ENCODE measurements around the gene IMMP2L. TPM values are rescaled to one million over a fixed set of nuclear protein-coding genes. Genes with fewer than 3 reads are reported as not detected.

The IMMP2L gene
- total and polyA plus RNA-seq, 2 donors (not counting 3 experiments of a cell fraction or from before 2014, with no cell fraction given) = 9.9 to 11.8 TPM

- H3K27ac ChIP-seq (ENCODE audit: insufficient read depth, low read depth, low read length) = peak overlapping the region; percentile 18
- dilution Hi-C loops (cut with MboI; ENCODE audit: extremely low pct_ligation_motif_present, low sequenced_read_pairs) = no loop called here
- H3K4me3 ChIP-seq (replicated peaks in 1 of 3; ENCODE audit: insufficient read depth in 1 of 3, low read depth in 1 of 3, low read length in 3 of 3) = no peak overlapping the region
- FAIRE-seq (peak; percentile 53), DNase-seq (ENCODE audit: low read depth, low spot score) (peak; percentile 76)
- intact Hi-C loops (cut with micrococcal nuclease) = no loop called here
- peak overlapping the region; percentile 80 for H3K4me2 ChIP-seq (ENCODE audit: insufficient read depth, low read length)
- H3K9ac ChIP-seq (replicated peaks; ENCODE audit: extremely low read depth, insufficient read depth, low read length) = no peak overlapping the region
- peaks cover 16% of the 10 kb centered on the region for H3K4me1 ChIP-seq (ENCODE audit: control insufficient read depth, extremely low read depth, insufficient read depth, low read length)
- H3K9me1 ChIP-seq (replicated peaks; ENCODE audit: control insufficient read depth, extremely low read depth, insufficient read depth, low read length) = no peaks in the 10 kb centered on the region
- H4K20me1 ChIP-seq (replicated peaks; ENCODE audit: control insufficient read depth, extremely low read depth, insufficient read depth, low read length) = no peaks in the 10 kb centered on the region
- H3K27me3 ChIP-seq (ENCODE audit: control insufficient read depth in 2 of 2, insufficient read depth in 2 of 2, low read length in 2 of 2) = no peaks in the 10 kb centered on the region
- CTCF ChIA-PET = interaction anchor here (0.9 to 1.1 kb wide), 2 partner anchors 9 to 29 kb away, joined by 3 read pairs; no protein-coding TSS in a partner anchor
- no peaks in the 10 kb centered on the region for H3K79me2 ChIP-seq (ENCODE audit: control insufficient read depth, insufficient read depth, low read length)
- no TSS peak for BruUV-seq (replicated peaks)
- H2AFZ ChIP-seq (ENCODE audit: low read depth, low read length) = peak overlapping the region; percentile 44
- POLR2A ChIA-PET = no interaction called here
- no peaks in the 10 kb centered on the region for H3K36me3 ChIP-seq (ENCODE audit: control insufficient read depth in 2 of 2, extremely low read depth in 1 of 2, insufficient read depth in 2 of 2, low read length in 2 of 2)
- TF ChIP-seq POLR2AphosphoS5 (IDR thresholded peaks at IDR 0.05; ENCODE audit: insufficient read depth, low read depth, low read length) = no peak
- TF ChIP-seq GATA2 (IDR thresholded peaks at IDR 0.05; ENCODE audit: insufficient read depth, insufficient read length, low read depth, low read length) = peak; percentile 62
- peak; percentile 91 for TF ChIP-seq FOS (IDR thresholded peaks at IDR 0.05; ENCODE audit: borderline replicate concordance, insufficient read depth, low read length)
- peak; percentile 90 for TF ChIP-seq JUN (IDR thresholded peaks at IDR 0.05; ENCODE audit: borderline replicate concordance, insufficient read depth, insufficient read length, low read depth)
- no peak for TF ChIP-seq MYC (IDR thresholded peaks at IDR 0.05; ENCODE audit: low read depth, low read length)
- no peak for TF ChIP-seq POLR2A (IDR thresholded peaks at IDR 0.05; ENCODE audit: low read depth, low read length)
- no peaks in the 10 kb centered on the region for H3K9me3 ChIP-seq (replicated peaks; ENCODE audit: control insufficient read depth, insufficient read depth, low read length)
Measured at GRCh38 chr7:111232249-111233084, 329.8 kb downstream of the IMMP2L start.

- Histone ChIP-seq H2AFZ (ENCODE audit: low read depth, low read length) (no peak overlapping the region), H3K36me3 (ENCODE audit: control insufficient read depth in 2 of 2, extremely low read depth in 1 of 2, insufficient read depth in 2 of 2, low read length in 2 of 2) (no peaks in the 10 kb centered on the region), H3K9ac (replicated peaks; ENCODE audit: extremely low read depth, insufficient read depth, low read length) (no peak overlapping the region), H3K27ac (ENCODE audit: insufficient read depth, low read depth, low read length) (no peak overlapping the region), H3K27me3 (ENCODE audit: control insufficient read depth in 2 of 2, insufficient read depth in 2 of 2, low read length in 2 of 2) (no peaks in the 10 kb centered on the region), H3K4me3 (replicated peaks in 1 of 3; ENCODE audit: insufficient read depth in 1 of 3, low read depth in 1 of 3, low read length in 3 of 3) (no peak overlapping the region), H3K9me1 (replicated peaks; ENCODE audit: control insufficient read depth, extremely low read depth, insufficient read depth, low read length) (no peaks in the 10 kb centered on the region), H4K20me1 (replicated peaks; ENCODE audit: control insufficient read depth, extremely low read depth, insufficient read depth, low read length) (no peaks in the 10 kb centered on the region), H3K4me1 (ENCODE audit: control insufficient read depth, extremely low read depth, insufficient read depth, low read length) (peaks cover 25% of the 10 kb centered on the region), H3K4me2 (ENCODE audit: insufficient read depth, low read length) (no peak overlapping the region), H3K79me2 (ENCODE audit: control insufficient read depth, insufficient read depth, low read length) (no peaks in the 10 kb centered on the region), H3K9me3 (replicated peaks; ENCODE audit: control insufficient read depth, insufficient read depth, low read length) (no peaks in the 10 kb centered on the region)
- DNase-seq (ENCODE audit: low read depth, low spot score) (no peak), FAIRE-seq (no peak)
- dilution Hi-C loops (cut with MboI; ENCODE audit: extremely low pct_ligation_motif_present, low sequenced_read_pairs) = no loop called here
- POLR2A ChIA-PET = no interaction called here
- intact Hi-C loops (cut with micrococcal nuclease) = no loop called here
- no TSS peak for BruUV-seq (replicated peaks)
- CTCF ChIA-PET = no interaction called here
- TF ChIP-seq MYC (IDR thresholded peaks at IDR 0.05; ENCODE audit: low read depth, low read length) = no peak
- no peak for TF ChIP-seq GATA2 (IDR thresholded peaks at IDR 0.05; ENCODE audit: insufficient read depth, insufficient read length, low read depth, low read length)
- TF ChIP-seq MAX (IDR thresholded peaks at IDR 0.05; ENCODE audit: insufficient read depth, insufficient read length) = no peak
- TF ChIP-seq POLR2AphosphoS5 (IDR thresholded peaks at IDR 0.05; ENCODE audit: insufficient read depth, low read depth, low read length) = no peak
- TF ChIP-seq EZH2 (IDR thresholded peaks at IDR 0.05; ENCODE audit: borderline replicate concordance, low read depth, low read length, severe bottlenecking) = no peak
- no peak for TF ChIP-seq FOS (IDR thresholded peaks at IDR 0.05; ENCODE audit: borderline replicate concordance, insufficient read depth, low read length)
- TF ChIP-seq POLR2A (IDR thresholded peaks at IDR 0.05; ENCODE audit: low read depth, low read length) = no peak
- TF ChIP-seq JUN (IDR thresholded peaks at IDR 0.05; ENCODE audit: borderline replicate concordance, insufficient read depth, insufficient read length, low read depth) = no peak
- no peak for TF ChIP-seq CTCF (IDR thresholded peaks at IDR 0.05; ENCODE audit: extremely low read depth in 1 of 2, insufficient read depth in 1 of 2, low read depth in 1 of 2, low read length in 2 of 2)
Measured at GRCh38 chr7:111229916-111230315, 332.4 kb downstream of the IMMP2L start.
